Measurements from ENCODE around the gene TCF7. TPM values are rescaled to one million over a fixed set of nuclear protein-coding genes. Genes with fewer than 3 reads are reported as not detected.

Gene TCF7
- total RNA-seq, 1 donor from 2014 or later, result 0.67 TPM

DNA sequence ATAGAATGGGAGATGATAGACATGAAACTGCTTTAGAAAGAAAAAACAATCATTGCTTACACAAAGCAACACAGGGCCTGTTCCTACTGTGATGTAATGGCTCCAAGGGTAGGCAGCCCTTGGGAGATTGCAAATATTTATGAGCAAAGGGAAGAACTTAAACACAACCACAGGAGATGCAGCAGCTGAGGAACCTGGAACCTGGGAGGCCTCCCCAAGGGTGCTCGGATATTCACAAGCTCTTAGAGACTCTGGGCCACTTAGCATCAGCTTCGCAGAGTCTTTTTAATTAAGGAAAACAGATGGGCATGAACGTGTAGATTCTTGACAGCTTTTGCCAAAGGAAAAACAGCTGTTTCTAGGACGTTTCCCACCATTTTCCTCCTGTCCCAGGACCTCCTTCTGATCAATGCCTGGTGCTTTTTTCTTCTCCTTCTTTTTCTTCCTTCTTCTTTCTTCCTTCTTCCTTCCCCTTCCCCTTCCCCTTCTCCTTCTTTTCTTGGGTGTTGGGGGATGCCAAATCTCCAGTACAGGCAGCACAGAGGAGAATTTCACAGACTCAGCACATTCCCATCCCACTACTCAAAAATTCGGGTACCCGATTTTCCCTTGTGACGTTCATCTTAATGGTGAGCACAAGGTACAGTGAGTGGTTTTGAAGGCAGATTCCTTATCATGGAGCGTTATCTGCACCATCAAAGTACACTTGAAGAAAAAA lies 28.1 kb upstream of the TCF7 start:
- H3K27ac Mint-ChIP-seq (ENCODE audit: unreplicated experiment), result no peak overlapping the region
- peaks cover 6% of the 10 kb centered on the region for H3K9me3 Mint-ChIP-seq (ENCODE audit: unreplicated experiment)
- no peak overlapping the region for H3K4me3 Mint-ChIP-seq (ENCODE audit: unreplicated experiment)
- H3K27me3 Mint-ChIP-seq (ENCODE audit: unreplicated experiment), result peaks cover 17% of the 10 kb centered on the region
- no peak for DNase-seq (ENCODE audit: extremely low spot score, unreplicated experiment)
- TF ChIP-seq, protein P1, sequence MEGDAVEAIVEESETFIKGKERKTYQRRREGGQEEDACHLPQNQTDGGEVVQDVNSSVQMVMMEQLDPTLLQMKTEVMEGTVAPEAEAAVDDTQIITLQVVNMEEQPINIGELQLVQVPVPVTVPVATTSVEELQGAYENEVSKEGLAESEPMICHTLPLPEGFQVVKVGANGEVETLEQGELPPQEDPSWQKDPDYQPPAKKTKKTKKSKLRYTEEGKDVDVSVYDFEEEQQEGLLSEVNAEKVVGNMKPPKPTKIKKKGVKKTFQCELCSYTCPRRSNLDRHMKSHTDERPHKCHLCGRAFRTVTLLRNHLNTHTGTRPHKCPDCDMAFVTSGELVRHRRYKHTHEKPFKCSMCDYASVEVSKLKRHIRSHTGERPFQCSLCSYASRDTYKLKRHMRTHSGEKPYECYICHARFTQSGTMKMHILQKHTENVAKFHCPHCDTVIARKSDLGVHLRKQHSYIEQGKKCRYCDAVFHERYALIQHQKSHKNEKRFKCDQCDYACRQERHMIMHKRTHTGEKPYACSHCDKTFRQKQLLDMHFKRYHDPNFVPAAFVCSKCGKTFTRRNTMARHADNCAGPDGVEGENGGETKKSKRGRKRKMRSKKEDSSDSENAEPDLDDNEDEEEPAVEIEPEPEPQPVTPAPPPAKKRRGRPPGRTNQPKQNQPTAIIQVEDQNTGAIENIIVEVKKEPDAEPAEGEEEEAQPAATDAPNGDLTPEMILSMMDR (IDR thresholded peaks at IDR 0.05), result no peak
- H3K4me1 Mint-ChIP-seq (ENCODE audit: unreplicated experiment), result peaks cover 2% of the 10 kb centered on the region
- no peaks in the 10 kb centered on the region for H3K36me3 Mint-ChIP-seq (ENCODE audit: unreplicated experiment)

DNA sequence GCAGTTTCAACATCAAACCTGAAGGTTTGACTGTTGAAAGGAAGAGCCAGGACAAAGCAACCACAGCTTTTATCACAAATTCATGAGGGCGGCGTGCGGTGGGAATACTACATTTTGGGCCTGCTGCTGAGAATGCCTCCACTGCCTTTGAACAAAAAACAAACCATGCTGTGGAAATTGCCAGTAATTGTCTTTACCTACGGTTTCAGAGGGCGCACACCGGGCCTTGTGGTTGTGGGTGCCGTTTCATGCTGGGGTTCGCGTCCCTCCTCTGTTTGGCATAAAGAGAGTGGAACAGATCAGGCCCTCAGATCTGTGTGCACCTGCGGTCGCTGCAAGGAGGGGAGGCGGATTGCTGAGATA lies 27.6 kb upstream of the TCF7 start:
- DNase-seq (ENCODE audit: extremely low spot score, unreplicated experiment), result no peak
- H3K27ac Mint-ChIP-seq (ENCODE audit: unreplicated experiment), result no peak overlapping the region
- no peak overlapping the region for H3K4me3 Mint-ChIP-seq (ENCODE audit: unreplicated experiment)
- H3K9me3 Mint-ChIP-seq (ENCODE audit: unreplicated experiment), result peaks cover 6% of the 10 kb centered on the region
- H3K4me1 Mint-ChIP-seq (ENCODE audit: unreplicated experiment), result peaks cover 2% of the 10 kb centered on the region
- H3K36me3 Mint-ChIP-seq (ENCODE audit: unreplicated experiment), result no peaks in the 10 kb centered on the region
- TF ChIP-seq, protein P1 (IDR thresholded peaks at IDR 0.05), result no peak
- H3K27me3 Mint-ChIP-seq (ENCODE audit: unreplicated experiment), result peaks cover 14% of the 10 kb centered on the region

DNA sequence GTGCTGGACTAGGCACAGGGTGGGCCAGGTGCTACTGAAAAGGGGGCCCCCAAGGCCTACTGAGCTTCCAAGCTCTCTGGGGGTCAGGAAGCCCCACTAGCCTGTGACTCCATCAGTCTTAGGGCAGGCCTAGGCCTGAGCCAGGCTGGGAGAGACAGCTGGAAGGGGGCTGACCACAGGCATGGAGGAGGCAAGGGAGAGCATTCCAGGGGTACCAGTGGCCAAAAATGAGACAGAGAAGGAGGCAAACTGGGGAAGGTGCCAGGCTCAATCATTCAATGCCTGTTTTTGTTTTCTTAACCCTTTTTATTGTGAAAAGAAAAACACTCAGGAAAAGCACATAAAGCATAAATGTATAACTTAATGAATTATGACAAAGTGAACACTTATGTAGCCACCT lies 26.2 kb upstream of the TCF7 start:
- TF ChIP-seq, protein P1 (IDR thresholded peaks at IDR 0.05), result no peak
- no peak for DNase-seq (ENCODE audit: extremely low spot score, unreplicated experiment)
- Mint-ChIP-seq H3K27ac (ENCODE audit: unreplicated experiment) (no peak overlapping the region), H3K4me3 (ENCODE audit: unreplicated experiment) (no peak overlapping the region), H3K36me3 (ENCODE audit: unreplicated experiment) (no peaks in the 10 kb centered on the region), H3K4me1 (ENCODE audit: unreplicated experiment) (peaks cover 2% of the 10 kb centered on the region), H3K27me3 (ENCODE audit: unreplicated experiment) (peaks cover 12% of the 10 kb centered on the region), H3K9me3 (ENCODE audit: unreplicated experiment) (no peaks in the 10 kb centered on the region)

DNA sequence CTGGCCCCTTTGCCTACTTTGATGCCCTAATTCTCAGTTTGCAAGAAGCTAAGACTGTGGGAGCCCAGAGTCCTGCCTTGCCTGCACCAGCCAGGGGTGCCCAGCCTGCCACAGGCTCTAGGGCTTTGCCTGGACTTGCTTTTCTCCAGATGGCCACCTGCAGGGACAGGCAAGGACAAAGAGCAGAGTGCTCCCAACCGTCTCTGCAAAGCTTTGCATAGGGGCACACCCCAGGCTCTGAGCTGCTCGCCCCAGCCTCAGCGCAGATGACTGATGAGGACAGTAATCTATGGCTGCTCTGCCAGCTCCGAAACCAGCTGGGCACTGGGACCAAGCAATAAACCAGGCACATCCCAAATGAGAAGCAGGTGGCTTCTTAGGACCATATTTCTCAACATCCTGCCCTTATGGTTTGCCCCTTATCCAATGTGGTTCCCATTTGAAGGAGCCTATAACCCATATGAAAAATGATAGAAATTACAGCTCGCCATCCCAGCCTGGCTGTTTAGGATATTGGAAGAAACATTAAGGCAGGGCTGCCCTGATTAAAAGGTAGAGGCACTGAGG lies 25.4 kb upstream of the TCF7 start:
- Mint-ChIP-seq H3K27ac (ENCODE audit: unreplicated experiment) (no peak overlapping the region), H3K9me3 (ENCODE audit: unreplicated experiment) (no peaks in the 10 kb centered on the region), H3K4me1 (ENCODE audit: unreplicated experiment) (peaks cover 2% of the 10 kb centered on the region), H3K27me3 (ENCODE audit: unreplicated experiment) (peaks cover 14% of the 10 kb centered on the region), H3K4me3 (ENCODE audit: unreplicated experiment) (no peak overlapping the region), H3K36me3 (ENCODE audit: unreplicated experiment) (no peaks in the 10 kb centered on the region)
- no peak for DNase-seq (ENCODE audit: extremely low spot score, unreplicated experiment)
- TF ChIP-seq, protein P1 (IDR thresholded peaks at IDR 0.05), result no peak

DNA sequence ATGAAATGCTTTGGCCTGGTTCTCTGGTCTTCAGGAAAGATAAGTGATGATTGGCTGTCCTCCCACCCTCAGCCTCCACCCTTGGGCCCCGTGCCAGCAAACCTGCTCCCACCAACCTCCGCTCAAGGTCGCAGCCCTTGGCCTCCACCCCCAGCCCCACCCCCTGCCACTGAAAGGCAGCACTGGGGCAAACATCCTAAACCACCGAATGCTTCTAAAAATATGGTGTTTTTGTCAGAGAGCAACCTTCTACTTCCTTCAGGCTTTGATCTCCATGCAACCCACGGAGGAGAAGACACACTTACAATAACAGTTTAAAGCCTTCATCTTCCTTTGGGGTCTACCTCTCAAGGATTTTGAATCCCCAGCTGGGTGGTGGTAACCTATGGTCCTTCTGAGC lies 24.0 kb upstream of the TCF7 start:
- H3K27ac Mint-ChIP-seq (ENCODE audit: unreplicated experiment), result no peak overlapping the region
- no peak overlapping the region for H3K4me3 Mint-ChIP-seq (ENCODE audit: unreplicated experiment)
- DNase-seq (ENCODE audit: extremely low spot score, unreplicated experiment), result no peak
- no peaks in the 10 kb centered on the region for H3K9me3 Mint-ChIP-seq (ENCODE audit: unreplicated experiment)
- TF ChIP-seq, protein P1 (IDR thresholded peaks at IDR 0.05), result no peak
- H3K27me3 Mint-ChIP-seq (ENCODE audit: unreplicated experiment), result peaks cover 15% of the 10 kb centered on the region
- H3K4me1 Mint-ChIP-seq (ENCODE audit: unreplicated experiment), result peaks cover 2% of the 10 kb centered on the region
- H3K36me3 Mint-ChIP-seq (ENCODE audit: unreplicated experiment), result no peaks in the 10 kb centered on the region
